Testis (tissue), 3 donors: ENCODE results near the gene MICOS13. TPM values are rescaled to one million over a fixed set of nuclear protein-coding genes. Genes with fewer than 3 reads are reported as not detected.

Experiments used
- DNase-seq: peaks from one replicate; pipeline ENCODE4 v3.0.0-alpha.2; 2019
- H3K27ac ChIP-seq, 2 donors: fragments of 200-600 bp; sonication (generic); one replicate each; pipeline ENCODE4 v1.5.1; 2019
- H3K27me3 ChIP-seq: fragments of 200-600 bp; sonication (generic); one replicate; pipeline ENCODE4 v1.5.1; 2019
- H3K36me3 ChIP-seq: fragments of 200-600 bp; sonication (generic); one replicate; pipeline ENCODE4 v1.5.1; 2017; ENCODE audit warnings: low read depth; ENCODE audit errors: missing control alignments
- H3K4me1 ChIP-seq: fragments of 200-600 bp; sonication (generic); one replicate; pipeline ENCODE4 v1.5.1; 2019
- H3K4me3 ChIP-seq, 2 donors: fragments of 200-600 bp; sonication (generic); one replicate each; pipeline ENCODE4 v1.5.1; 2017 to 2019
- H3K9me3 ChIP-seq: fragments of 200-600 bp; sonication (generic); one replicate; pipeline ENCODE4 v1.5.1; 2017
- POLR2A ChIP-seq: fragments of 450-650 bp; IDR thresholded peaks from one replicate; pipeline ENCODE4 v1.6.1; 2017; ENCODE audit warnings: antibody characterized with exemption, mild to moderate bottlenecking, moderate library complexity
- WGBS, 2 donors: methylation state at CpG; one replicate each; pipeline ENCODE4 v1.1.5; 2018; 5-methylcytosine and 5-hydroxymethylcytosine counted together
- intact Hi-C: fragments of 100-400 bp; cut with DNase I; formaldehyde crosslinking; loops from one replicate; pipeline ENCODE4 v1.15.1; 2023; ENCODE audit warnings: low total_unique reads
- polyA plus RNA-seq: library from polyadenylated mRNA; stranded (reverse); fragments of 350-450 nt; fragmentation: Illumina TruSeq; extraction: RNeasy Lipid Tissue Mini Kit (QIAGEN cat#74804); gene quantifications from one replicate; pipeline ENCODE4 v1.2.3, GENCODE V29; 2014; ENCODE audit warnings: low read depth, low replicate concordance; ENCODE audit not compliant: insufficient read depth
- total RNA-seq, 2 donors: library from RNA; depleted of rRNA; stranded (reverse); fragments of >200 nt; gene quantifications; one replicate each; pipeline ENCODE4 v1.2.3, GENCODE V29; 2016
- TF ChIP-seq, protein P1 (sequence below), 3 experiments: fragments of 450-650 bp in 2 of 3; fragments of 200-600 bp in 1 of 3; sonication (generic) in 1 of 3; IDR thresholded peaks; one replicate each; pipeline ENCODE4 v1.5.1; 2016 to 2019; ENCODE audit warnings: antibody characterized with exemption in 3 of 3, mild to moderate bottlenecking in 2 of 3, moderate library complexity in 1 of 3

MICOS13 gene
- total and polyA plus RNA-seq, 3 donors from 2014 or later: 98.0 to 198 (median 152) TPM

- no peak overlapping the region for H3K27ac ChIP-seq
- WGBS, 2 donors: 94 to 96% methylated on average over 16 to 22 of the region's 22 CpGs
- H3K4me1 ChIP-seq: no peaks in the 10 kb centered on the region
- H3K36me3 ChIP-seq: no peaks in the 10 kb centered on the region
- no peak for DNase-seq
- intact Hi-C loops: no loop called here
- no peak overlapping the region for H3K4me3 ChIP-seq
- TF ChIP-seq POLR2A: no peak
- TF ChIP-seq, protein P1, sequence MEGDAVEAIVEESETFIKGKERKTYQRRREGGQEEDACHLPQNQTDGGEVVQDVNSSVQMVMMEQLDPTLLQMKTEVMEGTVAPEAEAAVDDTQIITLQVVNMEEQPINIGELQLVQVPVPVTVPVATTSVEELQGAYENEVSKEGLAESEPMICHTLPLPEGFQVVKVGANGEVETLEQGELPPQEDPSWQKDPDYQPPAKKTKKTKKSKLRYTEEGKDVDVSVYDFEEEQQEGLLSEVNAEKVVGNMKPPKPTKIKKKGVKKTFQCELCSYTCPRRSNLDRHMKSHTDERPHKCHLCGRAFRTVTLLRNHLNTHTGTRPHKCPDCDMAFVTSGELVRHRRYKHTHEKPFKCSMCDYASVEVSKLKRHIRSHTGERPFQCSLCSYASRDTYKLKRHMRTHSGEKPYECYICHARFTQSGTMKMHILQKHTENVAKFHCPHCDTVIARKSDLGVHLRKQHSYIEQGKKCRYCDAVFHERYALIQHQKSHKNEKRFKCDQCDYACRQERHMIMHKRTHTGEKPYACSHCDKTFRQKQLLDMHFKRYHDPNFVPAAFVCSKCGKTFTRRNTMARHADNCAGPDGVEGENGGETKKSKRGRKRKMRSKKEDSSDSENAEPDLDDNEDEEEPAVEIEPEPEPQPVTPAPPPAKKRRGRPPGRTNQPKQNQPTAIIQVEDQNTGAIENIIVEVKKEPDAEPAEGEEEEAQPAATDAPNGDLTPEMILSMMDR (IDR thresholded peaks at IDR 0.05): no peak
- H3K9me3 ChIP-seq: no peaks in the 10 kb centered on the region
- H3K27me3 ChIP-seq: no peaks in the 10 kb centered on the region
These were observed 20.3 kb upstream of the MICOS13 start for GRCh38 chr19:5700455-5701092.

DNA sequence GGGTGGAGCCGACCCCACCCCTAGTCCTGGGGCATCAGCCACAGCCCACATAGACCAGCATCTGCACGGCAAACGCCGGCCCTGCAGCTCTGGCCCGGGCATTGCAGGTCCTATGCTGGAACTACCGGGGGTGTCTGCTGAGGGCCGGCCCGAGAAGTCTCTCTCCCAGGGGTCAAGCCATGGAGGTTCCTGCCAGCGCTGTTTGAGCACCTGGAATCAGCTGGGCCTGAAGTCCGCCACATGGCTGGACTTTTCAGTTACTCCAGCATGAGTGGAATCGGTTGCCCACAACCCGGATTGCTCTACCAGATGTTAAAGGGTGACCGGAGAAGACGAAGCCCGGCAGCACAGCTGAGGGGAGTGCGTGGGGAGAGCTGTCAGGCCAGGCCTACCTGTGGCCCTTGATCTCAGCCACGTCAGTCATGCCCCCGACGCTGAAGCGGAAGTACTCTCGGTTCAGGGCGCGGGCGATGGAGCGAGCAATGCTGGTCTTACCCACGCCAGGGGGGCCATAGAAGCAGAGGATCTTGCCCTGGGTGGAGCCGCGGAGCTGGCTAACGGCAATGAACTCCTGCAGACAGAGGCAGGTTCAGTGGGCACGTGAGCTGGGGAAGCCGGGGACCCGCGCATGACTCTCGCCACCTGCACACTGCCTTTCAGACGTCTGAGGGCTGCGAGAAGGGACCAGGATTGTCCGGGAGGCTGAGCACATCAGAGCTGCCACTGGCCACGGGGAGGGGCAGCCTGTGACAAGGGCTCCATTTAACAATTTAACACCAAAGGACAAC lies 18.5 kb upstream of the MICOS13 start:
- Histone ChIP-seq H3K4me3 (no peak overlapping the region), H3K9me3 (no peaks in the 10 kb centered on the region), H3K36me3 (no peaks in the 10 kb centered on the region), H3K27ac (no peak overlapping the region), H3K27me3 (no peaks in the 10 kb centered on the region), H3K4me1 (no peaks in the 10 kb centered on the region)
- TF ChIP-seq POLR2A: no peak
- TF ChIP-seq, protein P1 (IDR thresholded peaks at IDR 0.05): no peak
- 88 to 94% methylated on average over 15 to 38 of the region's 38 CpGs for WGBS, 2 donors
- intact Hi-C loops: no loop called here
- no peak for DNase-seq

DNA sequence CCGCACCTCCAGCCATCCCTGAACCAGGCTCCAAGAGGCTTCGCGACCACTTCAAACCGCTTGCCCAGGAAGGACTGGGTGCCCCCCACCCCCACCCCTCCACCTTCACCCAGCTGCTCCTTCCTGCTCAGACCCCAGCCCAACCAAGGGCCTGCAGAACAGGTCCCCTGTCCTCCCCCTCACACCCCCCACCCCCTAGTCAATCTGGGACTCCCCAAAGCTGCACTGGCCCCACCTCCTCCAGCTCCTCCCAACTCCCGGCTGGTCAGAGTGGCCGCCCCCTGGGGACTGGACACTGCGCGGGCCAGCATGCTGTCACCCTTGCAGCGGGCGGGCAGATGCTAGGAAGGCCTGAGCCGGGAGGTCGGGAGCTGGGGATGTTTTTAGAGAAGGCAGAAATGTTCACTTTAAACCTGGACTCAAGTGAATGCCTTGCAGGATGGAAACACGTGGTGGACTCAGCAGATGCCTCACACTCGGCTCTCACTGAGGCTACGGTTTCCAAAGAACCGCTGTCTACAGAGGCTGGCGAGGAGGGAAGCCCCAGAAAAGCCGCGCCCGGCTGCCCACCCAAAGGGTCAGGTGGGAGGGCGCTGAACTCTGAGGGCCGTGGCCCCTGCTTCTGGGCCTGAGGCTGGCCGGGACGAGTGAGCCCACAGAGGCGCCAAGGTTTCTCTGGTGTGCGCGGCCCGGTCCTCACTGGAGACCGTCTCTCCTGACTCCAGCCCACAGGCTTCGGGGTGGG lies 17.7 kb upstream of the MICOS13 start:
- 80 to 84% methylated on average over 1 to 30 of the region's 30 CpGs for WGBS, 2 donors
- no peaks in the 10 kb centered on the region for H3K4me1 ChIP-seq
- H3K36me3 ChIP-seq: no peaks in the 10 kb centered on the region
- DNase-seq: no peak
- no peak overlapping the region for H3K27ac ChIP-seq
- no peaks in the 10 kb centered on the region for H3K27me3 ChIP-seq
- intact Hi-C loops: no loop called here
- TF ChIP-seq, protein P1 (IDR thresholded peaks at IDR 0.05): no peak
- no peak for TF ChIP-seq POLR2A
- H3K9me3 ChIP-seq: no peaks in the 10 kb centered on the region
- no peak overlapping the region for H3K4me3 ChIP-seq

- Histone ChIP-seq H3K27ac (no peak overlapping the region), H3K9me3 (no peaks in the 10 kb centered on the region), H3K4me3 (no peak overlapping the region), H3K4me1 (peaks cover under 1% of the 10 kb centered on the region), H3K27me3 (no peaks in the 10 kb centered on the region), H3K36me3 (no peaks in the 10 kb centered on the region)
- TF ChIP-seq POLR2A: no peak
- TF ChIP-seq, protein P1 (IDR thresholded peaks at IDR 0.05): no peak
- intact Hi-C loops: no loop called here
- no peak for DNase-seq
- 74 to 79% methylated on average over 16 to 25 of the region's 25 CpGs for WGBS, 2 donors
These were observed 16.9 kb upstream of the MICOS13 start for GRCh38 chr19:5697022-5697889.
